OCI-LY7 (cell line): ENCODE results near the gene CDH12. TPM values are rescaled to one million over a fixed set of nuclear protein-coding genes. Genes with fewer than 3 reads are reported as not detected.

ENCODE experiments used
- BruUV-seq: library from RNA; stranded (reverse); fragments of 400-500 nt; replicated peaks from 2 replicates; lab custom pipeline; 2021; lab: Mats Ljungman, UMichigan
- CTCF ChIA-PET: fragments of 300-600 bp; sonication (Branson Sonifier 250); formaldehyde crosslinking; loops from one replicate; lab custom pipeline; 2022; ENCODE audit warnings: antibody characterized with exemption; ENCODE audit not compliant: unreplicated experiment; lab: Charles Lee
- POLR2A ChIA-PET: fragments of 300-600 bp; sonication (Branson Sonifier 250); formaldehyde crosslinking; loops from one replicate; lab custom pipeline; 2022; ENCODE audit warnings: antibody characterized with exemption; lab: Charles Lee
- DNase-seq: peaks from one replicate; pipeline ENCODE4 v3.0.0-alpha.2; 2015; ENCODE audit warnings: low spot score
- H2AFZ ChIP-seq: fragments of 200-600 bp; sonication (generic), shearing (Covaris generic); 2 replicates; pipeline ENCODE4 v1.6.1; 2014; ENCODE audit warnings: mild to moderate bottlenecking, antibody characterized with exemption, low read length, moderate library complexity
- H3K27ac ChIP-seq: fragments of 200-600 bp; sonication (generic); 2 replicates; pipeline ENCODE4 v1.5.1; 2014; ENCODE audit warnings: mixed run types, low read depth, mild to moderate bottlenecking, moderate library complexity, low read length, inconsistent platforms; ENCODE audit not compliant: poor library complexity, severe bottlenecking
- H3K36me3 ChIP-seq: fragments of 200-600 bp; sonication (generic); 2 replicates; pipeline ENCODE4 v1.6.1; 2014; ENCODE audit warnings: mild to moderate bottlenecking, antibody characterized with exemption, low read length, moderate library complexity, mixed read lengths; ENCODE audit not compliant: insufficient read depth
- H3K4me1 ChIP-seq: fragments of 200-600 bp; sonication (generic); 2 replicates; pipeline ENCODE4 v1.5.1; 2014; ENCODE audit warnings: mild to moderate bottlenecking, low read length; ENCODE audit not compliant: insufficient read depth, poor library complexity, severe bottlenecking
- H3K4me2 ChIP-seq: fragments of 200-600 bp; sonication (generic); 2 replicates; pipeline ENCODE4 v1.6.1; 2014; ENCODE audit warnings: mild to moderate bottlenecking, low read length
- H3K4me3 ChIP-seq: fragments of 200-600 bp; sonication (generic); 2 replicates; pipeline ENCODE4 v1.5.1; 2014; ENCODE audit warnings: mild to moderate bottlenecking, low read depth, low read length; ENCODE audit not compliant: poor library complexity, severe bottlenecking
- H3K79me2 ChIP-seq: fragments of 200-600 bp; sonication (generic); 2 replicates; pipeline ENCODE4 v1.6.1; 2016; ENCODE audit warnings: low read depth, mild to moderate bottlenecking, low read length, moderate library complexity, mixed read lengths; ENCODE audit not compliant: insufficient read depth
- H3K9me2 ChIP-seq: fragments of 200-600 bp; sonication (generic); 2 replicates; pipeline ENCODE4 v1.6.1; 2016; ENCODE audit warnings: mild to moderate bottlenecking, low read length, mixed read lengths; ENCODE audit not compliant: insufficient read depth
- H3K9me3 ChIP-seq: fragments of 200-600 bp; sonication (generic); 2 replicates; pipeline ENCODE4 v1.6.1; 2014; ENCODE audit warnings: mild to moderate bottlenecking, mixed run types, low read length, mixed read lengths
- H4K20me1 ChIP-seq: fragments of 200-600 bp; sonication (generic); 2 replicates; pipeline ENCODE4 v1.6.1; 2014; ENCODE audit warnings: mild to moderate bottlenecking, antibody characterized with exemption, low read length, moderate library complexity, mixed read lengths; ENCODE audit not compliant: insufficient read depth
- EZH2phosphoT487 ChIP-seq: fragments of 200-600 bp; sonication (generic); IDR thresholded peaks from 2 replicates; pipeline ENCODE4 v1.6.1; 2018; ENCODE audit warnings: low read depth, borderline replicate concordance, mild to moderate bottlenecking, mixed run types, antibody characterized with exemption, low read length, moderate library complexity, mixed read lengths
- intact Hi-C: fragments of 100-400 bp; cut with micrococcal nuclease; formaldehyde crosslinking; loops from one replicate; pipeline ENCODE4 v1.10.0; 2022; ENCODE audit not compliant: unreplicated experiment
- total RNA-seq, 2 experiments: library from RNA; depleted of rRNA in 1 of 2; stranded (reverse); fragments of >200 nt in 1 of 2; shearing (Covaris generic) in 1 of 2; gene quantifications; 2 replicates each; pipeline ENCODE4 v1.2.3, GENCODE V29; 2014 to 2022
- TF ChIP-seq, protein P1 (sequence below): fragments of 200-600 bp; sonication (generic); conservative IDR thresholded peaks from 2 replicates; pipeline ENCODE4 v1.5.1; 2014; ENCODE audit warnings: mild to moderate bottlenecking, antibody characterized with exemption, low read length, moderate library complexity, mixed read lengths

The CDH12 gene
- total RNA-seq, 2 experiments from 2014 or later, result not detected

DNA sequence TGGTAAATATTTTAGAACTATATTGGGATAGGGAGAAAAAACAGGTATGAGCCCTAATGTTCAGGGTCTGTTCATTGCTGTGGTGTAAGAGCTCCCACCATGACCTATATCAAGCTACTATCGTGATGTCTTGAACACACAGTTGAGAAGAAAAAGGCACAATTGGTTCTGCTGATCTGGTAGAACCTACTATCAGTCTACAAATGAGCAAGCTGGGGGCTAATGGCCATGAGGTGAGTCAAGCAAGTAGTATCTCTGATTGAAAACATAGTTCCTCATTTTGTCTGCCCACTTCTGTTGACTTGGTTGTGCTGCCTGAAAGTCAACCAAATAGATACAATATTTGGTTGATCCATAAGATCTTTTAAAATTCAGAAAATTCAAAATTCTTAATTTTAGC lies 1026.3 kb downstream of the CDH12 start:
- Histone ChIP-seq H3K79me2 (no peaks in the 10 kb centered on the region), H3K4me1 (no peaks in the 10 kb centered on the region), H3K4me2 (no peak overlapping the region), H3K36me3 (no peaks in the 10 kb centered on the region), H4K20me1 (no peaks in the 10 kb centered on the region), H2AFZ (no peak overlapping the region), H3K4me3 (no peak overlapping the region), H3K9me3 (no peaks in the 10 kb centered on the region), H3K27ac (no peak overlapping the region), H3K9me2 (no peaks in the 10 kb centered on the region)
- CTCF ChIA-PET, result no interaction called here
- intact Hi-C loops, result no loop called here
- no peak for DNase-seq
- no TSS peak for BruUV-seq
- TF ChIP-seq EZH2phosphoT487, result no peak
- TF ChIP-seq, protein P1, sequence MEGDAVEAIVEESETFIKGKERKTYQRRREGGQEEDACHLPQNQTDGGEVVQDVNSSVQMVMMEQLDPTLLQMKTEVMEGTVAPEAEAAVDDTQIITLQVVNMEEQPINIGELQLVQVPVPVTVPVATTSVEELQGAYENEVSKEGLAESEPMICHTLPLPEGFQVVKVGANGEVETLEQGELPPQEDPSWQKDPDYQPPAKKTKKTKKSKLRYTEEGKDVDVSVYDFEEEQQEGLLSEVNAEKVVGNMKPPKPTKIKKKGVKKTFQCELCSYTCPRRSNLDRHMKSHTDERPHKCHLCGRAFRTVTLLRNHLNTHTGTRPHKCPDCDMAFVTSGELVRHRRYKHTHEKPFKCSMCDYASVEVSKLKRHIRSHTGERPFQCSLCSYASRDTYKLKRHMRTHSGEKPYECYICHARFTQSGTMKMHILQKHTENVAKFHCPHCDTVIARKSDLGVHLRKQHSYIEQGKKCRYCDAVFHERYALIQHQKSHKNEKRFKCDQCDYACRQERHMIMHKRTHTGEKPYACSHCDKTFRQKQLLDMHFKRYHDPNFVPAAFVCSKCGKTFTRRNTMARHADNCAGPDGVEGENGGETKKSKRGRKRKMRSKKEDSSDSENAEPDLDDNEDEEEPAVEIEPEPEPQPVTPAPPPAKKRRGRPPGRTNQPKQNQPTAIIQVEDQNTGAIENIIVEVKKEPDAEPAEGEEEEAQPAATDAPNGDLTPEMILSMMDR, result no peak
- POLR2A ChIA-PET, result no interaction called here

DNA sequence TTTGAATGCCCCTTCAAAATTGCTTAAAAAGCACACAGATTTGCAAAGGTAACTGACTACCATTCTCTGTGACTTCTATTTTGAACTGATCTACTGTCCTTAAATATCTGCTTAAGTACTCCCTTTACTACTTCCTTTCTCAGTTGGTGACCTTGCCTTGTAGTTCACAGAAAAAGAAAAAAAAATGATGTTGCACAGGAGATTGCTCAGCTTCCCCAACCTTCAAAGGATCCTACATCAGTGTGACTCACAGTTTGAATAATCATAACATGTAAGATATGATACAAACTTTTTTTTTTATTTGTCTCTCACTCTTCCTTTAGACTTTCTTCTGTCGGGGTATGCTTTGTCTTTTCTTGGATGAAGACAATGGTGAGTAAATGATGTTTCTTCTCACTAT lies 1029.6 kb downstream of the CDH12 start:
- TF ChIP-seq EZH2phosphoT487, result no peak
- TF ChIP-seq, protein P1, result no peak
- POLR2A ChIA-PET, result no interaction called here
- Histone ChIP-seq H3K79me2 (no peaks in the 10 kb centered on the region), H3K4me3 (no peak overlapping the region), H3K9me2 (no peaks in the 10 kb centered on the region), H4K20me1 (no peaks in the 10 kb centered on the region), H3K4me2 (no peak overlapping the region), H3K9me3 (no peaks in the 10 kb centered on the region), H3K36me3 (no peaks in the 10 kb centered on the region), H3K27ac (no peak overlapping the region), H3K4me1 (no peaks in the 10 kb centered on the region), H2AFZ (no peak overlapping the region)
- no peak for DNase-seq
- CTCF ChIA-PET, result no interaction called here
- intact Hi-C loops, result no loop called here
- no TSS peak for BruUV-seq

- Histone ChIP-seq H3K4me3 (no peak overlapping the region), H4K20me1 (no peaks in the 10 kb centered on the region), H3K9me2 (no peaks in the 10 kb centered on the region), H3K27ac (no peak overlapping the region), H3K4me1 (no peaks in the 10 kb centered on the region), H3K79me2 (no peaks in the 10 kb centered on the region), H3K9me3 (no peaks in the 10 kb centered on the region), H3K4me2 (no peak overlapping the region), H2AFZ (no peak overlapping the region), H3K36me3 (no peaks in the 10 kb centered on the region)
- no peak for DNase-seq
- ChIA-PET CTCF (no interaction called here), POLR2A (no interaction called here)
- TF ChIP-seq, protein P1, result no peak
- TF ChIP-seq EZH2phosphoT487, result no peak
- intact Hi-C loops, result no loop called here
- BruUV-seq, result no TSS peak
Observed at GRCh38 chr5:21823076-21823574, 1030.0 kb downstream of the CDH12 start.
